GM13977 (cell line): ENCODE results near the gene COL6A3.

Source experiments
- DNase-seq: peaks from one replicate; pipeline ENCODE4 v3.0.0; 2012; ENCODE audit warnings: low spot score
- in situ Hi-C: fragments of 300-500 bp; cut with MboI; formaldehyde crosslinking; loops from one replicate; pipeline ENCODE4 v1.12.0; 2022; ENCODE audit warnings: low sequenced_read_pairs, low pct_unique_long_range_greater_than_20kb, mixed read lengths, inconsistent platforms; ENCODE audit not compliant: unreplicated experiment
- TF ChIP-seq, protein P1 (sequence below): IDR thresholded peaks from 2 replicates; pipeline ENCODE4 v1.5.1; 2012; ENCODE audit warnings: mild to moderate bottlenecking, control low read depth; ENCODE audit not compliant: insufficient read depth; ENCODE audit errors: extremely low read depth, missing control alignments

Gene COL6A3

DNA sequence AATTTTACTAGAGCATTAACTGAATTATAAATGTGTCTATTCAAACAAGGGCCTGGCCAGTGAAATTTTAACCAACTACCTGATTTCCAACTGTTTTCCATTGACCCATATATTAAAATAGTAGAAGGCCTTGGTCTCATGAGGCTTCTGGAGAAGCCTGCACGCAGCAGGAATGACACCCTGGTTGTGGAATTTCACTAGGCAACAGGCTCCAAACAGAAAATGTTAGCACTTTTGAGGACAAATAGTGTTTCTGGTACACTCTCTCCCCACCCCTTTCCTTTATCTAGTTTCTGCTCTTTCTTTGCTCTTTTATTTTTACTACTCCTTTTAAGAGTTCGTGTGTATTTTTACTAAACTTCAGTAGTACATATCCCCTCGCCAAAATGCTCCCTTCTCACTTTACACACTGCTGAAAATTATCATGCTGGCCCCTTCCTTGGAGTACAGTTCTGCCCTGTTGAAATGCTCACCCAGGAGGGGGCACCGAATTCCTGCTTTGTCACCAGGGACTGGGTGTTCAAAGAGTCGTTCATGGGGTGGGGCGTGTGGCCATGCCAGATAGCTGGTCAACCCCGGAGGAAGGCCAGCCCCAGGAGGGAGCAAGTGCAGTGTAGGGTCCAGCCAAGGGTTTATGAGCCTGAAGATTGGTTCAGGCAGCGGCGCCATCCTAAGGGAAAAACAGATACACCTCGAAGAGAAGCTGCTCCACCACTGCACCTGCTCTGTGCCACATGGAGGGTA, 22.1 kb upstream of the COL6A3 start:
- TF ChIP-seq, protein P1, sequence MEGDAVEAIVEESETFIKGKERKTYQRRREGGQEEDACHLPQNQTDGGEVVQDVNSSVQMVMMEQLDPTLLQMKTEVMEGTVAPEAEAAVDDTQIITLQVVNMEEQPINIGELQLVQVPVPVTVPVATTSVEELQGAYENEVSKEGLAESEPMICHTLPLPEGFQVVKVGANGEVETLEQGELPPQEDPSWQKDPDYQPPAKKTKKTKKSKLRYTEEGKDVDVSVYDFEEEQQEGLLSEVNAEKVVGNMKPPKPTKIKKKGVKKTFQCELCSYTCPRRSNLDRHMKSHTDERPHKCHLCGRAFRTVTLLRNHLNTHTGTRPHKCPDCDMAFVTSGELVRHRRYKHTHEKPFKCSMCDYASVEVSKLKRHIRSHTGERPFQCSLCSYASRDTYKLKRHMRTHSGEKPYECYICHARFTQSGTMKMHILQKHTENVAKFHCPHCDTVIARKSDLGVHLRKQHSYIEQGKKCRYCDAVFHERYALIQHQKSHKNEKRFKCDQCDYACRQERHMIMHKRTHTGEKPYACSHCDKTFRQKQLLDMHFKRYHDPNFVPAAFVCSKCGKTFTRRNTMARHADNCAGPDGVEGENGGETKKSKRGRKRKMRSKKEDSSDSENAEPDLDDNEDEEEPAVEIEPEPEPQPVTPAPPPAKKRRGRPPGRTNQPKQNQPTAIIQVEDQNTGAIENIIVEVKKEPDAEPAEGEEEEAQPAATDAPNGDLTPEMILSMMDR = no peak
- in situ Hi-C loops = no loop called here
- DNase-seq = no peak

- TF ChIP-seq, protein P1 = no peak
- DNase-seq = no peak
- in situ Hi-C loops = no loop called here
Measured at GRCh38 chr2:237434866-237435311, 20.9 kb upstream of the COL6A3 start.

DNA sequence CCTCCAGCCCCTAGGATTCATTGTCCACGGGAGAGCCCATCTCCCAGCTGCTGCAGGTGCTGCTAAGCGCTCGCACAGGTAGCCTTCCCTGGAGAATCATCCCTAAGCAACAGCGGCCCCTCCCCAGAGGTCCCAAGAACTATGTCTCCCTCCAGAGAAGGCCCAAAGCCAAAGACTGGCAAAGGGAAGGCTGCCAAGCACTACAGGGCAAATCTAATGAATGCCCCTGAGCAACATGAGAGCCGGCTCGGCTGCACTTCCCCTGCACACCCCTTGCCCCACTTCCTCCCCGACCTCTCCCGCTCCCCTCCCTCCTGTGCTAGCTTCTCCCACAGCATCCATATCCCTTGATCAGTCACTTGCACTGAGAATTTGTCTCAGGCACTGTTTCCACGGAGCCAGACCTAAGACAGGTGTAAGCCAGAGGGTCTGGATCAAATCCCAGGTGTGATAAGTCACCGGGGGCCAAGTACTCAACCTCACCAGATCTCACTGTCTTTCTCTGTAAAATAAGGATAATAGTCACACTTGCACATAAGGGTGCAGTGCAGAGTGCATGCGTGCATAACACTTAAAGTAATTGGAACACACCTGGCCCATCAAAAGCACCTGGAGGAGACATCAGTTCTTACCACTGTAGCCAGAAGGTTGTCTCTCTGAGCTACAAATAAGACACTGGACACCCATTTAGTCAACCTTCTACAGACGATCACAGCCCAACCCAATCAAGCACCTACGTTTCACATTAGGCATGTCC, 20.1 kb upstream of the COL6A3 start:
- in situ Hi-C loops = no loop called here
- no peak for DNase-seq
- TF ChIP-seq, protein P1 = no peak

DNA sequence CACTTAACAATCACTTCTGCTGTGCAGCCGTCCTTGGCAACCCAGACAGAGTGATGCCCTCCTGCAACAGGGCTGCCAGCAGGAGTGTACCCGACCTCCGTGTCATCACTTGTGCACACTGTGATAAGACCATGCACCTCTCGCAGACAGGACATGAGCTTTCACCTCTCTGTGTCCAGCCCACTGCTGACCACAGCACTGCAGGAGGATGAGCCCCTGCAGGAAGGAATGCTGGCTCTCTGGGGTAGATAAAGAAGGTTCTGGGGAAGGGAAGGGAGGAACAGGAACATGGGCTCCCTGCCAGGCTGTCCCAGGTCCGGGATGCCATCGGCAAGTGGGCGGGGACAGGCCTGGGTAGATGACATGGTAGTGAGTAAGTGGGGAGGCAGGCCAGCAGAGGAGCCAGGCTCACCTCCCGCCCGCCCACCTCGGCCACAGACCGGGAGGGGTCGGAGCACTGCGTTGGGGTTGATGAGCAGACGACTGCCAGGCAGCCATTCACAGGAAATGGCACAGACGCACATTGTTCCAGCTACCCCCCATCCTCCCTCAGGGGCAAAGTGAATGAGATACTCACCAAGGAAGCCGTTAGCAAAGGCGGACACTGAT, 18.6 kb upstream of the COL6A3 start:
- DNase-seq = no peak
- TF ChIP-seq, protein P1 = no peak
- in situ Hi-C loops = no loop called here

GRCh38 chr2:237431837-237432236, 17.9 kb upstream of the COL6A3 start:
- DNase-seq = no peak
- in situ Hi-C loops = no loop called here
- TF ChIP-seq, protein P1 = no peak

DNA sequence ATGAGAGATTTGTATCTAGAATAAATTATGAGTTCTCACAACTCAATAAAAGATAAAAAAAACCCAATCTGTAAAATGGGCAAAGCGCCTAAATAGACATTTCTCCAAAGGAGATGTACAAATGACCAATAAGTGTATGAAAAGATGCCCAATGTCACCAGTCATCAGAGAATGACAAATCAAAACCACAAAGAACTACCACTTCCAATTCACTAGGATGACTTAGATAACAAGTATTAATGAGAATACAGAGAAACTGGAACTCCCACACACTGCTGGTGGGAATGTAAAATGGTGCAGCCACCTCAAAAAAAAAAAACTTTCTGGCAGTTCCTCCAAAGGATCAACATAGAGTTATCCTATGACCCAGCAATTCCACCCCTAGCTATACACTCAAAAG, 17.4 kb upstream of the COL6A3 start:
- in situ Hi-C loops = no loop called here
- no peak for DNase-seq
- TF ChIP-seq, protein P1 = no peak
